SK-N-SH (cell line): Measurements from ENCODE around the gene RABGAP1L. TPM values are rescaled to one million over a fixed set of nuclear protein-coding genes. Genes with fewer than 3 reads are reported as not detected.
"Not testable (repeated sequence)": the region's sequence is repeated elsewhere in the genome, so short reads cannot be mapped to it uniquely, and the experiment has no call there.

Experiments
- CTCF ChIA-PET: fragments of 300-600, 350-600 bp; formaldehyde crosslinking; extraction: SDS; loops from one replicate; lab custom pipeline; 2021; lab: Yijun Ruan, JAX
- POLR2A ChIA-PET: fragments of 350-600 bp; sonication (Branson Sonifier 250); formaldehyde crosslinking; extraction: SDS; loops from one replicate; lab custom pipeline; 2020; ENCODE audit warnings: antibody characterized with exemption, inconsistent platforms; lab: Yijun Ruan, JAX
- DNase-seq: peaks from one replicate; pipeline ENCODE4 v3.0.0; 2012
- H2AFZ ChIP-seq: fragments of 200-600 bp; sonication (generic); 2 replicates; pipeline ENCODE4 v1.8.1; 2016; ENCODE audit warnings: antibody characterized with exemption, mild to moderate bottlenecking, low read depth
- H3F3A ChIP-seq: fragments of 200-600 bp; sonication (generic); replicated peaks from 2 replicates; pipeline ENCODE3; 2016; ENCODE audit warnings: antibody characterized with exemption, mild to moderate bottlenecking; ENCODE audit not compliant: insufficient read depth
- H3K27ac ChIP-seq, 2 experiments: fragments of 200-500 bp in 1 of 2; fragments of 200-600 bp in 1 of 2; sonication (Bioruptor generic) in 1 of 2; sonication (generic), shearing (Covaris generic) in 1 of 2; 2 replicates each; pipeline versions ENCODE4 v1.5.1 to v1.6.1; 2014 to 2016; ENCODE audit warnings: low read depth in 2 of 2, inconsistent platforms in 1 of 2, low read length in 1 of 2, mild to moderate bottlenecking in 1 of 2, mixed read lengths in 1 of 2
- H3K27me3 ChIP-seq: fragments of 200-600 bp; sonication (generic), shearing (Covaris generic); 2 replicates; pipeline ENCODE4 v1.6.1; 2016; ENCODE audit warnings: mixed run types; ENCODE audit not compliant: insufficient read depth
- H3K36me3 ChIP-seq, 2 experiments: fragments of 200-500 bp in 1 of 2; fragments of 200-600 bp in 1 of 2; sonication (Bioruptor generic) in 1 of 2; sonication (generic) in 1 of 2; replicated peaks in 1 of 2; 2 replicates each; pipeline versions ENCODE3 to v1.5.1; 2014 to 2016; ENCODE audit warnings: low read length in 1 of 2, mild to moderate bottlenecking in 1 of 2; ENCODE audit not compliant: insufficient read depth in 2 of 2, control insufficient read depth in 1 of 2
- H3K4me1 ChIP-seq, 2 experiments: fragments of 200-500 bp in 1 of 2; fragments of 200-600 bp in 1 of 2; sonication (Bioruptor generic) in 1 of 2; sonication (generic), shearing (Covaris generic) in 1 of 2; 2 replicates each; pipeline versions ENCODE4 v1.5.1 to v1.6.1; 2014 to 2016; ENCODE audit warnings: low read depth in 1 of 2, low read length in 1 of 2, mixed run types in 1 of 2; ENCODE audit not compliant: insufficient read depth in 2 of 2, control insufficient read depth in 1 of 2
- H3K4me2 ChIP-seq: fragments of 200-600 bp; sonication (generic), shearing (Covaris generic); 2 replicates; pipeline ENCODE4 v1.6.1; 2017; ENCODE audit warnings: mixed run types
- H3K4me3 ChIP-seq, 2 experiments: fragments of 200-500 bp in 1 of 2; fragments of 200-600 bp in 1 of 2; sonication (Bioruptor generic) in 1 of 2; sonication (generic), shearing (Covaris generic) in 1 of 2; 2 replicates each; pipeline versions ENCODE4 v1.5.1 to v1.8.1; 2014 to 2016; ENCODE audit warnings: low read depth in 2 of 2, inconsistent platforms in 1 of 2, low read length in 1 of 2, mild to moderate bottlenecking in 1 of 2, mixed read lengths in 1 of 2, moderate library complexity in 1 of 2
- H3K79me2 ChIP-seq: fragments of 200-600 bp; sonication (generic); 2 replicates; pipeline ENCODE4 v1.8.1; 2017; ENCODE audit warnings: mild to moderate bottlenecking; ENCODE audit not compliant: insufficient read depth
- H3K9ac ChIP-seq: fragments of 200-600 bp; sonication (generic); 2 replicates; pipeline ENCODE4 v1.6.1; 2017; ENCODE audit warnings: mixed run types
- H3K9me2 ChIP-seq: fragments of 200-600 bp; sonication (generic); 2 replicates; pipeline ENCODE4 v1.6.1; 2017; ENCODE audit warnings: mixed run types
- H3K9me3 ChIP-seq: fragments of 200-600 bp; sonication (generic); 2 replicates; pipeline ENCODE4 v1.6.1; 2017; ENCODE audit warnings: mixed run types, mild to moderate bottlenecking, moderate library complexity
- H4K20me1 ChIP-seq: fragments of 200-600 bp; sonication (generic); 2 replicates; pipeline ENCODE4 v1.6.1; 2017; ENCODE audit warnings: mild to moderate bottlenecking, mixed run types; ENCODE audit not compliant: insufficient read depth
- CHD2 ChIP-seq: fragments of 150-350 bp; IDR thresholded peaks from 2 replicates; pipeline ENCODE4 v1.6.1; 2018; ENCODE audit warnings: low read length; ENCODE audit not compliant: partially characterized antibody
- EZH2phosphoT487 ChIP-seq: fragments of 200-600 bp; sonication (generic); IDR thresholded peaks from 2 replicates; pipeline ENCODE4 v1.6.1; 2017; ENCODE audit warnings: low read depth, mixed run types, mild to moderate bottlenecking, antibody characterized with exemption, moderate library complexity, borderline replicate concordance
- FOSL2 ChIP-seq: IDR thresholded peaks from 2 replicates; pipeline ENCODE4 v1.4.0; 2012; ENCODE audit warnings: low read depth, mild to moderate bottlenecking, moderate library complexity, borderline replicate concordance
- FOXM1 ChIP-seq: IDR thresholded peaks from 2 replicates; pipeline ENCODE4 v1.4.0; 2012; ENCODE audit warnings: low read depth, mild to moderate bottlenecking
- IRF3 ChIP-seq: fragments of 150-350 bp; IDR thresholded peaks from 2 replicates; pipeline ENCODE4 v1.6.1; 2016; ENCODE audit warnings: mild to moderate bottlenecking, low read depth, low read length
- MEF2A ChIP-seq: IDR thresholded peaks from 2 replicates; pipeline ENCODE4 v1.4.0; 2012; ENCODE audit warnings: low read depth, borderline replicate concordance
- POLR2AphosphoS5 ChIP-seq: IDR thresholded peaks from 2 replicates; pipeline ENCODE4 v1.6.1; 2012; ENCODE audit warnings: low read depth, low read length
- RAD21 ChIP-seq: IDR thresholded peaks from 2 replicates; pipeline ENCODE4 v1.6.1; 2012; ENCODE audit warnings: mild to moderate bottlenecking, low read length
- SIN3A ChIP-seq: IDR thresholded peaks from 2 replicates; pipeline ENCODE4 v1.6.1; 2012; ENCODE audit warnings: low read depth, mild to moderate bottlenecking, low read length, moderate library complexity, borderline replicate concordance
- TCF12 ChIP-seq: IDR thresholded peaks from 2 replicates; pipeline ENCODE4 v1.4.0; 2012
- TEAD4 ChIP-seq: IDR thresholded peaks from 2 replicates; pipeline ENCODE4 v1.4.0; 2012; ENCODE audit warnings: mild to moderate bottlenecking, borderline replicate concordance; ENCODE audit not compliant: insufficient read depth
- USF2 ChIP-seq: fragments of 150-350 bp; IDR thresholded peaks from 2 replicates; pipeline ENCODE4 v1.6.1; 2017; ENCODE audit warnings: antibody characterized with exemption, low read length, low read depth, borderline replicate concordance
- WGBS: methylation state at CpG from one replicate; pipeline ENCODE4 v1.1.6; 2017; ENCODE audit warnings: low lambda C conversion rate; 5-methylcytosine and 5-hydroxymethylcytosine counted together
- polyA plus RNA-seq, 3 experiments: library from polyadenylated mRNA; depleted of rRNA; stranded (reverse); fragments of >200 nt; gene quantifications; 2 replicates each; pipeline ENCODE4 v1.2.3, GENCODE V29; 2012

RABGAP1L gene
- polyA plus RNA-seq, 1 of the 3 experiments (the other 2 are of a cell fraction) = 7.2 TPM

GRCh38 chr1:174693085-174693484 is 533.8 kb downstream of the RABGAP1L start (continued):
- TF ChIP-seq CHD2 (no peak), FOXM1 (no peak), TEAD4 (no peak), FOSL2 (no peak)

- H3K27me3 ChIP-seq, POLR2A ChIA-PET, H2AFZ ChIP-seq, H3K36me3 ChIP-seq, H3K9me3 ChIP-seq, H3K9me2 ChIP-seq, H3K4me1 ChIP-seq, H3F3A ChIP-seq, H3K27ac ChIP-seq, H3K79me2 ChIP-seq, DNase-seq, H3K4me3 ChIP-seq, H4K20me1 ChIP-seq, H3K4me2 ChIP-seq, H3K9ac ChIP-seq: not testable (repeated sequence)
- CTCF ChIA-PET = interaction anchor here (0.8 kb wide), 1 partner anchor 33 kb away, joined by 3 read pairs; no protein-coding TSS in a partner anchor
These were observed 534.2 kb downstream of the RABGAP1L start for GRCh38 chr1:174693539-174693938.

- H3K9me3 ChIP-seq = no peaks in the 10 kb centered on the region
- H3F3A ChIP-seq = no peaks in the 10 kb centered on the region
- no peak overlapping the region for H3K27ac ChIP-seq
- POLR2A ChIA-PET = no interaction called here
- H3K27me3 ChIP-seq = no peaks in the 10 kb centered on the region
- H3K9me2 ChIP-seq = no peaks in the 10 kb centered on the region
- no peak overlapping the region for H3K4me2 ChIP-seq
- no peaks in the 10 kb centered on the region for H3K79me2 ChIP-seq
- 88% methylated on average over 5 of the region's 5 CpGs for WGBS
- no peak overlapping the region for H3K4me3 ChIP-seq
- H2AFZ ChIP-seq = no peak overlapping the region
- H3K4me1 ChIP-seq = peaks cover 0 to 2% of the 10 kb centered on the region in 2 experiments; a peak in 1 of 4 replicates
- no peak for DNase-seq
- no peaks in the 10 kb centered on the region for H4K20me1 ChIP-seq
- TF ChIP-seq TCF12 (no peak), CHD2 (no peak), MEF2A (no peak), POLR2AphosphoS5 (no peak), USF2 (no peak), IRF3 (no peak), EZH2phosphoT487 (no peak), RAD21 (no peak), TEAD4 (no peak), SIN3A (no peak)
- H3K36me3 ChIP-seq = no peaks in the 10 kb centered on the region
- H3K9ac ChIP-seq = no peak overlapping the region
- CTCF ChIA-PET = interaction anchor here (0.6 kb wide), 1 partner anchor 11 kb away, joined by 4 read pairs; no protein-coding TSS in a partner anchor
These were observed 536.9 kb downstream of the RABGAP1L start for GRCh38 chr1:174696026-174696821.
